Hepatocyte (in vitro differentiated cells): ENCODE data around the gene PLBD2.

Source experiments
- CTCF ChIP-seq: fragments of 200-600 bp; sonication (generic); IDR thresholded peaks from 2 replicates; pipeline ENCODE4 v1.5.1; 2016; ENCODE audit warnings: antibody characterized with exemption, mild to moderate bottlenecking; ENCODE audit not compliant: poor library complexity
- EZH2 ChIP-seq: fragments of 200-600 bp; sonication (generic); IDR thresholded peaks from 2 replicates; pipeline ENCODE4 v1.6.1; 2016; ENCODE audit warnings: antibody characterized with exemption, mild to moderate bottlenecking, borderline replicate concordance
- EZH2phosphoT487 ChIP-seq: fragments of 200-600 bp; sonication (generic); IDR thresholded peaks from one replicate; pipeline ENCODE4 v1.6.1; 2018; ENCODE audit warnings: antibody characterized with exemption, mild to moderate bottlenecking, low read depth, moderate library complexity; ENCODE audit not compliant: unreplicated experiment, severe bottlenecking

GRCh38 chr12:113414519-113415038, 56.2 kb downstream of the PLBD2 start:
- TF ChIP-seq EZH2phosphoT487: no peak
- TF ChIP-seq CTCF: no peak
- no peak for TF ChIP-seq EZH2
